Fibroblast of villous mesenchyme (primary cell): ENCODE results near the gene ATRNL1. TPM values are rescaled to one million over a fixed set of nuclear protein-coding genes. Genes with fewer than 3 reads are reported as not detected.

Source experiments
- DNase-seq: peaks from one replicate; pipeline ENCODE4 v3.0.0-alpha.2; 2010; ENCODE audit warnings: low read depth
- H3K4me3 ChIP-seq: 2 replicates; pipeline ENCODE4 v1.5.1; 2011; ENCODE audit warnings: low read depth, mild to moderate bottlenecking, low read length
- total RNA-seq: library from RNA; depleted of rRNA; stranded (reverse); fragments of >200 nt; gene quantifications from 2 replicates; pipeline ENCODE4 v1.2.3, GENCODE V29; 2012
- TF ChIP-seq, protein P1 (sequence below): IDR thresholded peaks from 2 replicates; pipeline ENCODE4 v1.5.1; 2012; ENCODE audit warnings: low read depth, mild to moderate bottlenecking, low read length; ENCODE audit not compliant: insufficient read depth

The ATRNL1 gene
- total RNA-seq, 1 donor = 13.0 TPM

DNA sequence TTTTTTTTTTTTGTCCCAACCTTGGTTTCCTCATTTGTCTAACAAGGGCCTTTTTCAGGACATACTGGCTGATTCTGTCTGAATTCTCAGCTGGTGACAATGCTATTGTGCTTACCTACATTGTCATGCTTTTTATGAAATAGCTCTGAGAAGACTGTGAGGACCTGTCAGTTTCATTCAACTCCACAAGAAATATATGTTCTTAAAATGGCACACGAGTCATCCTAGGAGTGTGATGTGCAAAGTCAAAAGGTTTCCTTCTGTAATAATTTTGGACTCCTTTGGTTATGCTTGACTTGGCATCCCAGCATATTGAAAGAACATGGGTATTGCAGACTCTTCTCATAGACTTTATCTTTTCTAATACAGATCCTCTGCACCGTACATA, 863.8 kb downstream of the ATRNL1 start:
- no peak for DNase-seq
- H3K4me3 ChIP-seq = no peak overlapping the region
- TF ChIP-seq, protein P1, sequence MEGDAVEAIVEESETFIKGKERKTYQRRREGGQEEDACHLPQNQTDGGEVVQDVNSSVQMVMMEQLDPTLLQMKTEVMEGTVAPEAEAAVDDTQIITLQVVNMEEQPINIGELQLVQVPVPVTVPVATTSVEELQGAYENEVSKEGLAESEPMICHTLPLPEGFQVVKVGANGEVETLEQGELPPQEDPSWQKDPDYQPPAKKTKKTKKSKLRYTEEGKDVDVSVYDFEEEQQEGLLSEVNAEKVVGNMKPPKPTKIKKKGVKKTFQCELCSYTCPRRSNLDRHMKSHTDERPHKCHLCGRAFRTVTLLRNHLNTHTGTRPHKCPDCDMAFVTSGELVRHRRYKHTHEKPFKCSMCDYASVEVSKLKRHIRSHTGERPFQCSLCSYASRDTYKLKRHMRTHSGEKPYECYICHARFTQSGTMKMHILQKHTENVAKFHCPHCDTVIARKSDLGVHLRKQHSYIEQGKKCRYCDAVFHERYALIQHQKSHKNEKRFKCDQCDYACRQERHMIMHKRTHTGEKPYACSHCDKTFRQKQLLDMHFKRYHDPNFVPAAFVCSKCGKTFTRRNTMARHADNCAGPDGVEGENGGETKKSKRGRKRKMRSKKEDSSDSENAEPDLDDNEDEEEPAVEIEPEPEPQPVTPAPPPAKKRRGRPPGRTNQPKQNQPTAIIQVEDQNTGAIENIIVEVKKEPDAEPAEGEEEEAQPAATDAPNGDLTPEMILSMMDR = no peak

DNA sequence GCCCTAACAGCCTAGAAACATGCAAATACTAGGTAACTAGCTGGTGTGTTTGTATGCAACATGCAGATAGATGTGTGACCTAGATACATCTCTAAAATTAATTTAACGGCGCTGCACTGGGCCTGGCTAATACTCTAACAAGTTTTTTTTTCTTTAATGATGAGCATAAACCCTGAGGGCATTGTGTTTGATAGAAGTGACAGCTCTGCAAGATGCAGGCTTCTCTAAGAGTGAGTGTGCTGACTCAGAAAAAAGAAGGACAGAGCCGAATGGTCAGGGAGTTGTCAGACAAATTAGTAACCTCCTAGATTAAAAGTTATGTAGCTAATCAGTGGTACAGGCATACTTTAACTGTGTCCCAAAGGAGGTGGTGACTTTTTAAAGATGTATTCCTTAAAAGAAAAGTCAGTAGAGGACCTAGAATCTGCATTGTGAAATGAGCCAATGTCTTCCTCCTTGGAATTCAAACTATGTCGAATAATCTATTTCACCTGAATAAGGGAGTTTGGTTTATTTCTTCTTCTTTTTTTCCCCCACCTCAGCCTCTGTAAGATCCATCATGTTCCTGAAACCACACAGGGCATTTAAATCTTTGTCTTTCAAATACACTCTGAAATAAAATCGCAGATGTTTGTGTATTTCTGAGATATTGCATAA, 864.7 kb downstream of the ATRNL1 start:
- TF ChIP-seq, protein P1 = no peak

GRCh38 chr10:115963848-115964247, 870.7 kb downstream of the ATRNL1 start:
- TF ChIP-seq, protein P1 = peak; percentile 40
- peak; percentile 23 for DNase-seq
- no peak overlapping the region for H3K4me3 ChIP-seq

More for the DNA sequence above, 864.7 kb downstream of the ATRNL1 start:
- no peak overlapping the region for H3K4me3 ChIP-seq
- DNase-seq = no peak

DNA sequence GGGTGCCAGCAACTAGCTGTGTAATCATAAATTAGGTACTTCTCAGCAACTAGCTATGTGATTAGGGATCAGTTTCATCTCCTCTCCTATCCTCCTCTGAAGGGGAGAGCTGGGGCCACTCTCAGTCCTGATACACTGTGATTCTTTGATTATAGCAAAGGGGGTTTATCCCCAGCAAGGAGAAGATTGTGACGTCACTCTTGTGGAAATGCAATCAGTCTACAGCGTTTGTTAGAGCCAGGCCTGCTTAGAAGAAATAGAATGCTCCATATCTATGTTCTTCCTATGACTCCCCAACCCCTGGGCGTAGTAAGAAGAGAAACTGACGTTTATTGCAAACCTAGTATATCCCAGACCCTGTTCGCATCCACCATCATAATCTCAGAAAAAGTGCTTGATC, 871.7 kb downstream of the ATRNL1 start:
- no peak for DNase-seq

GRCh38 chr10:115965376-115965775, 872.2 kb downstream of the ATRNL1 start:
- H3K4me3 ChIP-seq = no peak overlapping the region
- no peak for DNase-seq
- TF ChIP-seq, protein P1 = no peak

More for the DNA sequence above, 871.7 kb downstream of the ATRNL1 start:
- TF ChIP-seq, protein P1 = no peak
- no peak overlapping the region for H3K4me3 ChIP-seq

DNA sequence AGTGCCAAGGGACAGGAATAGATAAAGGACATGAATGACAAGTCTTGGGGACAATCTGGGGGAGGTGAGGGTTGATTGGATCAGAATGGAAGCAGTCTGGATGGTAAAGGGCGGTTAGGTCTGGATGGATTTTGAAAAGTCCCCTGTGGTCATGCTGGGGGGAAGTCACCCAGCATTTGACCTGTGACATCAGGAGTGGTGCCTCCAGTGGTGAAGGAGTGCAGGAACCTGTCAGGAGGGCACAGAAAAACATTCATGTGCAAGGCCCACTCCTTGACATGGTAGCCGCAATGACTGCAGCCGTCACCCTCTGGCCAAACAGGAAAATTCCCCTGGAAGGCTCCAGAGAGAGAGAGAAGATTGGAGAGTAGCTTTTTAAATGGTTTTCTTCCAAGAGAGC, 875.1 kb downstream of the ATRNL1 start:
- H3K4me3 ChIP-seq = no peak overlapping the region
- no peak for DNase-seq
- TF ChIP-seq, protein P1 = no peak

GRCh38 chr10:115969591-115969990, 876.4 kb downstream of the ATRNL1 start:
- no peak overlapping the region for H3K4me3 ChIP-seq
- TF ChIP-seq, protein P1 = no peak
- DNase-seq = no peak
